Stimulated activated naive CD8-positive, alpha-beta T cell treated with anti-CD3 and anti-CD28 coated beads, Interleukin-15, Interleukin-2, amounts not matched to agents 100 U/mL and 50 U/mL, for 24 hours (primary cell): ENCODE data around the gene SMIM22.

ENCODE experiments used
- ATAC-seq: fragments of 150-1000 bp; cut with Tn5 transposase; one replicate; pipeline ENCODE4 v1.10.0; 2021
- DNase-seq: peaks from one replicate; pipeline ENCODE4 v3.0.0; 2021

SMIM22 gene

DNA sequence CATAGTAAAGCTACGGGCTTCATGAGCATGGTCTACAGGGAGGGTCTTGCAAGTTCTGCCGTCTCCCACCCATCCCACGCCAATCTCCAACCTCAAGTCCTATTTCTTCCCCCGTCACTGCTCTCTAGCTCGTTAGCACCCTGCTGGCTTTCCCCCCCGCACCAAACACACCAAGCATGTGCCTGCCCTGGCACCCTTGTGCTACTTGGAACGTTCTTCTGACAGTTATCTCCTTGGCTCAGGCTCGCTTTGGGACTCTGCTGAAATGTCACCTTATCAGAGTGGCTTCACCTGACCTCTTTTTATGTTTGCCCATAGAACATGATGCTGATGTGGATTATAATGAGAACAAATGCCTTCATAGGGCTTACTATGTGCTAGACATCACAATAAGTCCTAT is 30.0 kb downstream of the SMIM22 start:
- no peak for ATAC-seq
- DNase-seq, result no peak

DNA sequence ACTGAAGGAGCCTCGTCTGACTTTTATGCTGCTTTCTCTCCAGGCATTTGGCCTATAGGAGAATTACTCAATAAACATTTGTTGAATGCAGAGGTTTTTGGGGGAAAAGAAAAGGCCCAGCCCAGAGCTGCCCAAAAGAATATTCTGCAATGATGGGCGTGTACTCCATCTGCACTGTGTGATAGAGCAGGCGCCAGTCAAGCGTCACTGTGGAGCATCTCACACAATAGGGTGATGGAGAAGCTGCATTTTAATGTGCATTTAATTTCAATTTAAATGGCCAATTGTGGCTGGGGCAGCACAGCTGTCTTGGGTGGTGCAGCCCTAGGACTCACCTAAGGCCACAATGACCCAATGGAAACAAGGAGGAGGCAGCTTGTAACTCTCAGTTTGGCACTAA is 31.4 kb downstream of the SMIM22 start:
- no peak for ATAC-seq
- DNase-seq, result no peak

DNA sequence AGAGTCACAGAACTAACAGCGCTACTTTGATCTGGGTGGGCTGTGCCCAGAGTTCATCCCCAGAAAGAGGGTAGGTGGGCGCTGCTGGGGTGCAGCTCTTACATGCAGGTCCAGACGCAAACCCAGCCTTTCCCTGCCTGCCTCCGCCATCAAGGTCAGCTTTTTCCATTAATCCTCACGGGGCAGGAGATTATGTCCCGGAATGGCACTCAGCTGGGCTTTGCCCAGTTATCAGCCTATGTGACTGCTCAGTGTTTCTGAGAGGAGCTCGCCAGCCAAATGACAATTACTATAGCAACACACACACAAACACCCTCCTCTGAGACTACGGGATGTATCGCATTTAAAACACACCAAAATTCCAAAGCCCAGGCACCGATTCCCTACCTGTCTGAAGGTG is 31.8 kb downstream of the SMIM22 start:
- no peak for DNase-seq
- ATAC-seq, result no peak

DNA sequence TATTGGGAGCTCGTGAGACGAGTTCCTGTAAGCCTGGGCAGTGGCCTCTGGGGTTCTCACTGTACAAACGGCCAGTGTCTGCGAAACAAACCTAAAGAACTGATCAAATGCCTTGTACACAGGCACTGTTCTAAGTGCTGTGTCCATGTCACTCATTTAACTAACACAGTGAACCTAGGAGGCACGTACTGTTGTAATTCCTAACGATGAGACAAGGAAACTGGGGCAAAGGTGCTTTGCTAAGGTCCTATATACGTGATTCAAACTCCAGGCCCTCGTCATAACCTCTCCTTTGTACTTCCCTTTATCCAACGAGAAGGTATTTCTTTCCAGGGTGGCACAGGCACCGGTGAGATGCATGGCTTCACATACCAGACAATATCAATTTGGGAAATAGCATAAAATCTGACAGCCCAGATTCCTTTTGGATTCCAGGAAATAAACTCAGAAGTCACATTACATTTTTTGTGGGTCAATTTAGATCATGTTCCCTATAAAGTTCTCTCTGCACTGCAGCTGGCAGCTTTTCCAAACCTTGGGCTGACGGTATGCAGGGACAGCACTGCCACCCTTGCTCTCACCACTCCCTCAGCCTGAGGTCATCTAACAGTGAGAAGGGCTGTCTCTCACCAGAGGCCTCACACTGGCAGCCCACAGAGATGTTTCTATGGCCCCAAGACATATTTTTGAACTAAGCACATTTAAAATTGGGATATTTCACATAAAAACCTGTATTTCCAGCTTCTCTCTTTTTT is 33.6 kb downstream of the SMIM22 start:
- ATAC-seq (no peak), DNase-seq (no peak)

DNA sequence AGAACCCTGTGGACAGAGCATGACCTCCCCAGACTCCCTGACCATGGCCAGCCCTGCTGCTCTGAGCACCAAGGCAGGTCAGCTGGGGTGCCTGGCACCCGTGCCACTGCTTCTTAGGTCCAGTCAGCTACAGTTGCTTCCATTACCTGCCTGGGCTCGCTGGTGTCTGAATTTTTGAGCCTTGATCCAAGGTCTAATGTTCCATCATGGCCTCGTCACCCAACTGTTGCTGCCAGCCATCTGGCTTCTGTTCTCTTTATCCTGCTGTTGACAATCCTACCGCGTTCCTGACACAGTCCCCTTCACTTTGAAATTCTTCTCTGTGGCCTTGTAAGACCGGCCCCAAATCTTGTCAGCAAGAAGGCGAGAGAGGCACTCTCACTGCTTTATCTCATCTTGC is 35.2 kb downstream of the SMIM22 start:
- ATAC-seq (no peak), DNase-seq (no peak)

DNA sequence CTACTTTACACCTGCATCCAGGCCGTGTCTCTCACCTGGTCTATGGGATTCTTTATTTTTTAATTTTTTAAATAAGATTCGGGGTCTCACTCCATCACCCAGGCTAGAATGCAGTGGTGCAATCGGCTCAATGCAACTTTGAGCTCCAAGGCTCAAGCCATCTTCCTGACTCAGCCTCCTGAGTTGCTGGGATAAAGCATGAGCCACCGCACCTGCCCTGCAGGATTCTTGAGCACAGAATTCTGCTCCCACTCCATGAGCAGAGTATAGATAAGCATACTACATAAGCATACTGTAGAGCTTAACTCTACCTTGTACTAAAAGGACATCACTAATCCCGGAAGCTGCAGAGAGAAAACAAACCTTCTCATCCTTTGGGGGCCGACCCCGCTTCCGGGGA is 36.4 kb downstream of the SMIM22 start:
- ATAC-seq (no peak), DNase-seq (no peak)

DNA sequence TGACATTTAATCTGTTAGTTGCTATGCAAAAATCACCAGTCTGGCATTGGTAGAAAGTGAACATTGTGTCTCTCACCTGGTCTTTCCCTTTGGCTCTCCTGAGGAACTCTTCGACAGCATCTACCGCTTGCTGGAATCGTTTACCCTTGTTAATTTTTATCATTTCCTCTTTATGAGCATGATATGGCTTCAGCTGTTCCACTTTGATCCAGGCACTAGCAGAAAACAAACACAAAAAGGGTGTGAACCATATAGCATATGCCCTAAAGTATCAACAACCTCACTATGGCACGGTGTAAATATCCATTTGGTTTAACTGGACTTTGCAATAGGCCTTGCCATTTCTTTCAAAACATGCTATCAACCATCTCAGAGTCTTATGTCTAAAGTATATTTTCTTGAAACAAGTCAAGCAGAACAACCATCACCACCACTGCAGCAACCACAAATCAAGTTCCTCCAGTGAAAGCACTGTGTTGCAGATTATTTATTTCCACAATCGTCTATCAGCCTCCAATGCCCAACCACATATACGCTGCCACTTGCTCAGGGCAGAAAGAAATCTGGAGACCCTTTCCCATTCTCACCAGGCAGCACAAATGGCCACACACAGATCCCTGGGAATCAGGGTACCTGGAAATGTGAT is 37.7 kb downstream of the SMIM22 start:
- no peak for DNase-seq

DNA sequence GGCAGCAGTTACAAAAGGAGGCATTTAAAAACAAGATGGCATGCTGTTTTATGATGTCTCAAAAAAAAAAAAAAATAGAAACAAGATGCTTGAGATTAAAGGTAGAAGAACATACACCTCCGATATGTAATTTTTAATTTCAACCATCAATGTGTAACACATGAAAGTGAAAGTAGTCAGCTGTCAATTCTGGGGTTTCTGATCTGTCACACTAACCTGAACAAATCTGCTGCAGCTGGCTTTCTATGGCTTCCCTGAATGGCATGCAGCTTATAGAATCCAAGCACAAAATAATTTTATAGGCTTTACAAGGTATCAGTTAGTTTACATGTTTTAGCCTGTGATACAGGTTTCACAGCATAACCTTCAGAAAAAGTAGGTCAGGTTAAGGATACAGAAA is 38.4 kb downstream of the SMIM22 start:
- ATAC-seq (no peak), DNase-seq (no peak)

More for the DNA sequence above, 37.7 kb downstream of the SMIM22 start:
- ATAC-seq, result no peak

DNA sequence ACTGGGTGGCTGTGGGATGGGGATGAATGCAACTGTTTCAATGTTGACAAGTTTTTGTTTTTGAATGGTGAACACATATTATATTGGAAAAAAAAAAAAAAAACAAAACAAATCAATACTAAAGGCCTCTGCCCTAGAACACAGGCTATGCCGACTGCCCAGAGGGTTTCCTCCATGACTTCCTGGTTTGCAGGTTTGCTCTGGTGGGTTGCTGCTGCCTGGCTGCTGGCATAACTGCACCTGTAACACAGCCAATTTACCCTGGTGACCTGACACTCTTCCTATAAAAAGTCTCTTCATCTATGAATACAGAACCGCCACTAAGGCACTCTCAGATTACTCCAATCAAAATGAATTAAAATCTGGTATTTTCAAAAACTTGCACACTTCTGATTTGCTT is 41.6 kb downstream of the SMIM22 start:
- DNase-seq (no peak), ATAC-seq (no peak)

DNA sequence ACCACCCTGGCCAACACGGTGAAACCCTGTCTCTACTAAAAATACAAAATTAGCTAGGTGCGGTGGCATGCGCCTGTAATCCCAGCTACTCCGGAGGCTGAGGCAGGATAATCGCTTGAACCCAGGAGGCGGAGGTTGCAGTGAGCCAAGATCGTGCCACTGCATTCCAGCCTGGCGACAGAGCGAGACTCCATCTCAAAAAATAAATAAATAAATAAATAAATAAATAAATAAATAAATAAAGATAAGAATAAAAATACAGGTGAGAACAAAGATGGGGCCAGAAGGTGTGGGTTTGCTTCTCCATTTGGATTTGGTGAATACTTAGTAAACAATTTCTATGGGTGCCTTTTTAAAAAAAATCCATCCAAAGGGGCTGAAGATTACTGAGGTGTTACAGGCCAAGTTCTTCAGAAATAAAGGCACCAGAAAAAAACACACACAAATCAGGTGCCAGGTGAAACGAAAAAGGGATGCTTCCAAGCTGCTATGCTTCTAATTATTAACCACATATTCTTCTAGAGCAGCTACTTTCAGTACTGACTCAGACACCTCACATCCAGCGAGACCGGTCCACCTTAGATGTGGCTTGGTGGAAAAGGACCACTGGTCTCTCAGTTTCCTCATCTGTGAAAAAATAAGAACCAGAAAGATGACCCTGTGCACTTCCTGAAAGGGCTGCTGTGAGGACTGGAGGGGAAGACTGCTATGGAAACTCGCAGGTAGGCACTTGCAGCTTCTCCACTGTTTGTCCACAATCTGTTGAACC is 42.7 kb downstream of the SMIM22 start:
- DNase-seq (no peak), ATAC-seq (no peak)

DNA sequence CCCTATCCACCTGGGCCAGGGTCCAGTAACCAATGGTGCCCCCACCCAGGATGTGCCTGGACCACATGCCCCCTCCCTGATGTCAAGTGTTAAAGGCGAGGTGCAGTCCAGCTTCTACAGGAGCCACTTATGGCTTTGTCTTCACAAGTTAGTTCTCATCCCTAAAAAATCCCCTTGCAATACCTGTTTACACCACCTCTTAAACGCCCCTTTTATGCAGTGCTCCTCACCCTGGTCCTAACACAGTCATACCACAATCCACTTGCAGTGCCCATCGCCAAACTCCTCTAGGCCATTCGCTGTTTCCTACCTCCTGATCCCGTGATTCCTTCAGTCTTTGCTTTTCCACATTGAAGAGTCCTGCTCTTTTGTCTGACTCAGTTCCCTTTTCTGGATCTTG is 44.8 kb downstream of the SMIM22 start:
- ATAC-seq (no peak), DNase-seq (no peak)

DNA sequence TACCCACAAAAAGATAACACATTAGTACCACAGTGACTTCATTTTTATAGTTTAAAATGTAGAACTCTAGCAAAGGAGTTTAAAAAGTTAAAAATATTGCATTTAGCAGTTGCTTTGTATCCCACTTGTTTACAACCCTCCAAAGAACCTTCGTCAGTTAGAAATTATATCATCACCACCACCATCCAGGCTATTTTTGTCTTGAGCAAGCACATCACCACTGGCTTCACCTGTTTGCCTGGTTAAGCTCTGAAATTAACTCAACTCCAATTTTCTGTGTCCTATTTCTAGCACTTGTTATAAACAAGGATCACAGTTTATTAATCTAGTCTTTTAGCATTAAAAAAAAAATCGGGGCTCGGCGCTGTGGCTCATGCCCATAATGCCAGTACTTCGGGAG is 45.8 kb downstream of the SMIM22 start:
- no peak for ATAC-seq

More for the DNA sequence above, 45.8 kb downstream of the SMIM22 start:
- DNase-seq, result no peak
